Aorta (tissue), 5 donors: ENCODE data around the gene ROS1. TPM values are rescaled to one million over a fixed set of nuclear protein-coding genes. Genes with fewer than 3 reads are reported as not detected.
A peak's percentile ranks its signal among the peaks of the same experiment; 100 is the strongest.

Source experiments
- ATAC-seq: fragments of 200-7000 bp; cut with Tn5 transposase; one replicate; pipeline ENCODE4 v1.9.1; 2022; ENCODE audit warnings: moderate library complexity; ENCODE audit not compliant: low FRiP score
- DNase-seq, 2 donors: peaks; one replicate each; pipeline ENCODE4 v3.0.0-alpha.2; 2020
- H3K27ac ChIP-seq, 2 donors: one replicate each; pipeline ENCODE4 v1.5.1; 2013; ENCODE audit warnings: low read length in 2 of 2, mild to moderate bottlenecking in 2 of 2, moderate library complexity in 2 of 2, control low read depth in 1 of 2, inconsistent platforms in 1 of 2, low read depth in 1 of 2
- H3K27me3 ChIP-seq, 2 donors: one replicate each; pipeline ENCODE4 v1.6.1; 2013; ENCODE audit warnings: control low read depth in 1 of 2, low read length in 1 of 2, mild to moderate bottlenecking in 1 of 2, moderate library complexity in 1 of 2; ENCODE audit not compliant: insufficient read depth in 2 of 2, control insufficient read depth in 1 of 2
- H3K36me3 ChIP-seq, 2 donors: one replicate each; pipeline ENCODE4 v1.6.1; 2013; ENCODE audit warnings: control low read depth in 1 of 2, low read length in 1 of 2, mild to moderate bottlenecking in 1 of 2; ENCODE audit not compliant: insufficient read depth in 2 of 2, control insufficient read depth in 1 of 2
- H3K4me1 ChIP-seq, 2 donors: one replicate each; pipeline ENCODE4 v1.6.1; 2013; ENCODE audit warnings: low read length in 2 of 2, control low read depth in 1 of 2, mild to moderate bottlenecking in 1 of 2, moderate library complexity in 1 of 2; ENCODE audit not compliant: insufficient read depth in 2 of 2, control insufficient read depth in 1 of 2
- H3K4me3 ChIP-seq, 2 donors: one replicate each; pipeline ENCODE4 v1.5.1; 2013; ENCODE audit warnings: low read length in 2 of 2, control low read depth in 1 of 2, mild to moderate bottlenecking in 1 of 2
- H3K9me3 ChIP-seq: one replicate; pipeline ENCODE4 v1.6.1; 2013; ENCODE audit warnings: mild to moderate bottlenecking, low read length; ENCODE audit not compliant: control insufficient read depth
- WGBS, 2 donors: extraction: QIAGEN DNeasy Blood & Tissue Kit; methylation state at CpG; one replicate each; pipeline ENCODE4 v1.1.7; 2013; 5-methylcytosine and 5-hydroxymethylcytosine counted together
- intact Hi-C, 2 donors: fragments of 100-400 bp; cut with DNase I; formaldehyde crosslinking; loops; one replicate each; pipeline versions ENCODE4 v1.14.2 to v1.15.0; 2022
- polyA plus RNA-seq, 2 donors: library from polyadenylated mRNA; stranded (reverse); fragments of 200-250 nt; gene quantifications; one replicate each; pipeline ENCODE4 v1.2.3, GENCODE V29; 2013
- total RNA-seq, 2 donors: library from RNA; stranded (reverse); fragmentation: NEBNext Ultra II Directional; extraction: Animal tissue kit (Norgen Biotek cat#: 25700); gene quantifications; one replicate each; pipeline ENCODE4 v1.2.1, GENCODE V29; 2021
- donor health status: healthy with polysubstance abuse.
- donor health status: Bipolar disorder and iron deficiency.
- donor health status: DM: no; HTN: no; CAD: no.
- donor health status: DM: no; HTN: no; CAD: no.
- donor health status: DM: yes; HTN: yes; CAD: no.

Gene ROS1
- total and polyA plus RNA-seq, 4 donors = 0.06 TPM; not detected in 3

DNA sequence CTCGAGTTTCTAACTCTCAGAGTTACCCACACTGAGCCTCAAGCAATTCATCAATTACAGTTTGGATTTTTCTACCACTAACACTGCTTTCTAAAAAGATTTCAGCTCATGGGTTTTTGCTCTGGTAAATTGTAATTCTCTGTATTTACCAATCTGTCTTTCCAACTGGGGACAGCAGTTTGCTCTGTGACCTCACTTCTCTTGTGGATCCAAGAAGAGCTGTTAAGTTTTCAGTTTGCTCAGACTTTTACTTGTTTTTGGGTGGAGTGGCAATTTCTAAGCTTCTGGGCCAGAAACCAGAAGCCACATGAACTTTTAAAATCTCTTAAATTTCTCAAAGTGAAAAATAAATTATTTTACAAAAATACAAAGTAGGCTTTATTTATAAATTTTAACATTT lies 74.2 kb downstream of the ROS1 start:
- 32 to 38% methylated on average over 1 of the region's 1 CpG for WGBS, 2 donors

DNA sequence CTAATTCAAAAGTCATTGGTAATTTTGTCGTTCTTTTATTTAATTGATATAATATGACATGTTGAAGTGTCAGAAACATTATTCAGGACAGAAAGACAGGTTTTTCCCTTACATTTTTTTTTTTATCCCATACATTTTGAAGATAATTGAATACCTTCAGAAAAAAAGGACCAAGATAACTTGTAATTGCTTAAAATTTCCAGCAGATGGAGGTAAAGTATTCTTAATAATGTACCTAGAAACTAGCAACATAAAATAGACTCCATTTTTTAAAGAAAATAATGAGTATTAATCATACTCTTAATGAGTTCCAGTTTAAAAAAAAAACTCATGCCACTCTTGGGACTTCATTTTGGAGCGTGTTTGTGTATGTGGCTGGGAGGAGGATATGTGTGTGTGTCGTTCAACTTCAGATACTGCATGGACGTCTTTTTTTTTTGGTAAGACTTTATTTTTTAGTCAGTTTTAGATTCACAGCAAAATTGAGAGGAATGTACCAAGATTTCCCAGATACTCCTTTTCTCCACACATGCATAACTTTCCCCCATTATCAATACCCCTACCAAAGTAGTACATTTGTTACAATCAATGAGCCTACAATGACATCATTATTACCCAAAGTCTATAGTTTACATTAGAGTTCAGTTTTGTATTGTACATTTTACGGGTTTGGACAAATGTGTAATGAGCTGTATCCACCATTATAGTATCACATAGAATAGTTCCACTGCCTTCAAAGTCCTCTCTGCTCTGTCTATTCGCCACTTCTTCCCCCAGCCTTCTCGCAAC lies 79.4 kb downstream of the ROS1 start:
- DNase-seq (no peak), ATAC-seq (peak; percentile 74)
- intact Hi-C loops = loop anchor here (1.0 to 5.0 kb wide), 3 partner anchors 104 to 261 kb away; no protein-coding TSS in a partner anchor
- no peaks in the 10 kb centered on the region for H3K36me3 ChIP-seq
- no peak overlapping the region for H3K27ac ChIP-seq
- no peaks in the 10 kb centered on the region for H3K27me3 ChIP-seq
- no peaks in the 10 kb centered on the region for H3K9me3 ChIP-seq
- H3K4me1 ChIP-seq = no peaks in the 10 kb centered on the region
- H3K4me3 ChIP-seq = peak overlapping the region in 1 of 2 donors; percentile 54
- WGBS, 2 donors = 40% methylated on average over 7 of the region's 7 CpGs

More for the DNA sequence above, 74.2 kb downstream of the ROS1 start:
- Histone ChIP-seq H3K4me3 (no peak overlapping the region), H3K9me3 (no peaks in the 10 kb centered on the region), H3K27me3 (no peaks in the 10 kb centered on the region), H3K27ac (no peak overlapping the region), H3K4me1 (no peaks in the 10 kb centered on the region), H3K36me3 (no peaks in the 10 kb centered on the region)
- DNase-seq (no peak), ATAC-seq (peak; percentile 29)
- intact Hi-C loops = no loop called here

DNA sequence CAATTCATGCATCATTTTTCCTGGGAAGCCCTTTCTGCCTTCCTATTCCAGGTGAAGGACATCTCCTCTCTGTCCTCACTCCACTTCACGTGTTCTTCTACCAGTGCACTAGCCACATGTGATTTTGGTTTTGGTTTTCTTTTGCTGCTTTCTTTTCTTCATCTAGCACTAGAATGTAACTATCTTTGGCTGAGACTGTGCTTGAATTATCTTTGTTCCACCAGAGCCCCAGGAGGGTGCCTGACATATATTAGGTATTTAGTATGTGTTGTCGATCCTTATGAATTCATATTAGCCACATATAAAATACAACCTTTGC lies 80.5 kb downstream of the ROS1 start:
- DNase-seq (no peak), ATAC-seq (no peak)
- Histone ChIP-seq H3K9me3 (no peaks in the 10 kb centered on the region), H3K36me3 (no peaks in the 10 kb centered on the region), H3K27me3 (no peaks in the 10 kb centered on the region), H3K4me3 (no peak overlapping the region), H3K4me1 (no peaks in the 10 kb centered on the region), H3K27ac (no peak overlapping the region)
- 73 to 74% methylated on average over 2 of the region's 2 CpGs for WGBS, 2 donors
- intact Hi-C loops = loop anchor here (5.0 kb wide), 2 partner anchors 212 to 262 kb away; no protein-coding TSS in a partner anchor

DNA sequence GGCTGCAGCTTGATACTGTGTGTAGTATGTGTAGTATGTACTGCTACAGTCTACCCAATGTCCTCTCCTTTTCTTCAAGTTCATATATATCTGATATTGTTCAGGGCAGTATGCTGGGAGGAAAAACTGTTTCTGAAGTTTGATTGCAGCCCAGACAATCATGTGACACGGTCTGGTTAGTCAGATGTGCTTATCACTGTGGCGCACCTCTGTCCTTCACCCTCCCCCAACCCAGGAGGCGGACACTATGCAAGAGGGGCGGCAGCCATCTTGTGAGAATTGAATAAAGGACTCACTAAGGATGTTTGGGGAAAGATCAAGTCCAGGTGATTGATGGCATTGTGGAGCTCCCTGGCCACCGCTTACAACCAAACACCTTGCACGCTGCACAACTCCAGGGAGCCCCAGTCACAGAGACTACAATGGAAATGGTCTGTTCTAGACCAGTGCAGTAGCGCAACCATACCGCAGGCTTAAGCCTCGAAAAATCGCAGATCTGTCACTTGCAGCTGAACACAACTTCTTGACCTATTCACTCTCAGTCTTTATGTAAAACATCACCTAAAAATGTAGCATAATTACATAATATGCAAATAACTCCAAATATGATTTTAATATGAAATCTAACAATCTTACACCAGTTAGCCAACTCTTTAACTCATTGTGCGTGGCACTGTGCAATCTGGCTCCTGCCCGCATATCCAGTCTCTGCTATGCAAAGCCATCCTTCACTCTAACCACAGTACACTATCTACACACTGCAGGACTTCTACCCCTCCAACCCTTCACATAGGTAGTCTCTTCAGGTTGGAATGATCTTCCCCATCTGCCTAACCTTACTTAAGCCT lies 81.1 kb downstream of the ROS1 start:
- no peaks in the 10 kb centered on the region for H3K9me3 ChIP-seq
- no peak for DNase-seq
- no peaks in the 10 kb centered on the region for H3K36me3 ChIP-seq
- no peak overlapping the region for H3K4me3 ChIP-seq
- H3K27ac ChIP-seq = no peak overlapping the region
- no peaks in the 10 kb centered on the region for H3K4me1 ChIP-seq
- ATAC-seq = no peak
- no peaks in the 10 kb centered on the region for H3K27me3 ChIP-seq
- intact Hi-C loops = loop anchor here (5.0 kb wide), 2 partner anchors 213 to 263 kb away; no protein-coding TSS in a partner anchor
- WGBS, 2 donors = 79 to 83% methylated on average over 12 of the region's 12 CpGs

DNA sequence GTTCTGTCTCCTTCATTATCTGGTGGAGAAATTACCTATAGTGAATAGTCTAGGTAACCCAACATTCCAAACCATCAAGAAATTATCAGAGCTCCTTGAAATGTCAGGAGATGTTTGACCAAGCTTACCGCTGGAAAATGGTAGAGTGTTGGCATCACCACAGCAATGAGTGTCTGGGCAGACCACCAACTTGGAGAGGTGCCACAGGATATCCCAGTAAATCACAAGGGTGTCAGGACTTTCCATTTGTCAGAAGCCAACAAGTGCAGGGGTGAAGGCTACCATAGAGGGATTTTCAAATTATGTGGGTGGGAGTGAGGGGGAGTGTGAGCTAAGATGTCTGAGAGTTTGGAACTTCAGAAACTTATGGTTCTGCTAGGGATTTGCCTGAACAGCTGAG lies 87.2 kb downstream of the ROS1 start:
- H3K36me3 ChIP-seq = no peaks in the 10 kb centered on the region
- no peaks in the 10 kb centered on the region for H3K4me1 ChIP-seq
- no peaks in the 10 kb centered on the region for H3K27me3 ChIP-seq
- no peak overlapping the region for H3K4me3 ChIP-seq
- WGBS, 2 donors = 12 to 19% methylated on average over 1 of the region's 1 CpG
- intact Hi-C loops = no loop called here
- no peak overlapping the region for H3K27ac ChIP-seq
- no peaks in the 10 kb centered on the region for H3K9me3 ChIP-seq
- DNase-seq = no peak
- no peak for ATAC-seq

DNA sequence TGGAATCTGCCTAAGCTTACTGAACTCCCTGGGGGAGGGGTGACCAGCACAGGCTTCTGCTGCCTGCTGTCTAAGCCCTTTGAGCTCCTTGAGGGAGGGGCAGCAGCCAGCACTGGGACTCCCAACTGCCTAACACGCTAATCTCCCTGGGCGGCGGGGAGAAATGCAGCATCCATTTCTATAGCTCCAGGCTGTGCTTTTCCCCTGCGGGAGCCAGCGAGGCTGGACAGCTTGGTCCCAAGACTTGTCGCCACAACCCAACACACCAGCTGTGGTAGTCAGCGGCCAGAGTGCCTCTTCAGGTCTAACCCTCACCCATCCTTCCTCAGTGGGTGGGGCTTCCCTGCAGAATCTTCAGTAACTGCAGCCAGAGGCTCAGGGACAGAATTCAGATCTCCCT lies 95.8 kb downstream of the ROS1 start:
- no peak for ATAC-seq
- H3K36me3 ChIP-seq = no peaks in the 10 kb centered on the region
- no peak overlapping the region for H3K4me3 ChIP-seq
- H3K4me1 ChIP-seq = no peaks in the 10 kb centered on the region
- no peak overlapping the region for H3K27ac ChIP-seq
- no peaks in the 10 kb centered on the region for H3K9me3 ChIP-seq
- DNase-seq = no peak
- H3K27me3 ChIP-seq = no peaks in the 10 kb centered on the region
- intact Hi-C loops = no loop called here
- 94% methylated on average over 7 of the region's 7 CpGs for WGBS, 2 donors

DNA sequence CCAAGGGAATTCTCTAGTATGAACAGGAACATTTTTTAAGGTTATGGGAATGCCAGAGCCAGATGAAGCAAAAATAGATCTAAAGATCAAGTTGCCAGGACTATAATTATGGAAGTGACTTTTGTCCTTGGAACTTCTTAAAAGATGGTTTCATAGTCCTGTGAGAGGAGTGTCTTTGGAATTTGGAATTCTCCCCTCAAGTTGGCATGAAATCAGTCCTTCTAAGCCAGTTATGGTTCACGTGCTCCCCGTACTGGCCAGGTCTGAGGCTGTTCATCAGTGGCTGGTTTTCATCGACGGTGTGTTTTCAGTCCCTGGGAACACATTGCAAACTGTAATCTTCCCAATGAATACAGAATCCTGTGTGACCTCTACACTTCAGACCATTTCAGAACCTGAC lies 97.2 kb downstream of the ROS1 start:
- DNase-seq (no peak), ATAC-seq (no peak)
- Histone ChIP-seq H3K27me3 (no peaks in the 10 kb centered on the region), H3K4me3 (no peak overlapping the region), H3K36me3 (no peaks in the 10 kb centered on the region), H3K4me1 (no peaks in the 10 kb centered on the region), H3K27ac (no peak overlapping the region), H3K9me3 (no peaks in the 10 kb centered on the region)
- intact Hi-C loops = no loop called here
- 47 to 48% methylated on average over 4 of the region's 4 CpGs for WGBS, 2 donors

DNA sequence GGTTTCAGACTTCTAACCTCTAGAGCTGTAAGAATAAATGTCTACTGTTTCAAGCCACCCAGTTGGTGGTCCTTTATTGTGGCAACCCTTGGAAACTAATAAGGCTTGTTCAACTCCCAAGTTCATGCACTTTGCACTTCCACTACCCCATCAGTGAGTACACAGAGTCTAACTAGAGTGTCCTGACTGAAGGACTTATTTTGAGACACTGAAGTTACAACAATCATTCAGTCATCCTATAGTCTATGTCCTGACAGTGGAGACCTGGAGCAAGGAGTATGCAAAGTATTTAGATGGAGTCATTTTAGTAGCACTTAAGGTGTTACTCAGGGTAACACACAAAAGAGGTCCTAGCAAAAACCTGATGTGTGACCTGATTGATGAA lies 97.7 kb downstream of the ROS1 start:
- DNase-seq = no peak
- H3K4me3 ChIP-seq = no peak overlapping the region
- no peaks in the 10 kb centered on the region for H3K9me3 ChIP-seq
- intact Hi-C loops = no loop called here
- H3K4me1 ChIP-seq = no peaks in the 10 kb centered on the region
- H3K27me3 ChIP-seq = no peaks in the 10 kb centered on the region
- H3K36me3 ChIP-seq = no peaks in the 10 kb centered on the region
- H3K27ac ChIP-seq = no peak overlapping the region
- no peak for ATAC-seq
